ENCODE measurements around the gene ERP29.

Gene ERP29

GRCh38 chr12:112066566-112066965 lies 53.3 kb downstream of the ERP29 start:
- no peak overlapping the region for H3K4me3 ChIP-seq (replicated peaks; ENCODE audit: low read depth, low read length)
- DNase-seq (ENCODE audit: extremely low read depth, low read depth), result no peak
- no peak for TF ChIP-seq CTCF (IDR thresholded peaks at IDR 0.05; ENCODE audit: low read depth, low read length, missing control alignments)
